Caco-2 (cell line): ENCODE results near the gene ZFHX3. TPM values are rescaled to one million over a fixed set of nuclear protein-coding genes. Genes with fewer than 3 reads are reported as not detected.

Experiments
- BruUV-seq: library from RNA; stranded (reverse); fragments of 400-500 nt; replicated peaks from 2 replicates; lab custom pipeline; 2021; lab: Mats Ljungman, UMichigan
- CTCF ChIA-PET: fragments of 300-600 bp; sonication (Branson Sonifier 250); formaldehyde crosslinking; loops from one replicate; lab custom pipeline; 2022; ENCODE audit warnings: antibody characterized with exemption; lab: Charles Lee
- POLR2A ChIA-PET: fragments of 300-600 bp; sonication (Branson Sonifier 250); formaldehyde crosslinking; loops from one replicate; lab custom pipeline; 2022; ENCODE audit warnings: antibody characterized with exemption; lab: Charles Lee
- DNase-seq, 2 experiments: peaks; one replicate each; pipeline versions ENCODE4 v3.0.0 to v3.0.0-alpha.2; 2020 to 2022
- H3K27me3 ChIP-seq: replicated peaks from 2 replicates; pipeline ENCODE4 v1.6.0; 2011; ENCODE audit warnings: low read length; ENCODE audit not compliant: control insufficient read depth, insufficient read depth
- H3K36me3 ChIP-seq: 2 replicates; pipeline ENCODE4 v1.5.1; 2011; ENCODE audit warnings: low read length; ENCODE audit not compliant: control insufficient read depth, insufficient read depth
- H3K4me1 ChIP-seq: fragments of 250-450 bp; sonication (Bioruptor Pico); 2 replicates; pipeline ENCODE4 v1.5.1; 2020; ENCODE audit warnings: mild to moderate bottlenecking
- H3K4me3 ChIP-seq: 2 replicates; pipeline ENCODE4 v1.5.1; 2011; ENCODE audit warnings: low read depth, mild to moderate bottlenecking, control low read depth, low read length
- H3K9me3 ChIP-seq: fragments of 250-450 bp; sonication (Bioruptor Pico); 2 replicates; pipeline ENCODE4 v1.5.1; 2020; ENCODE audit warnings: mild to moderate bottlenecking, moderate library complexity
- H3K27ac Mint-ChIP-seq: one replicate; pipeline ENCODE4 v1.8.0; 2022; ENCODE audit warnings: mixed read lengths; ENCODE audit not compliant: unreplicated experiment
- H3K27me3 Mint-ChIP-seq: one replicate; pipeline ENCODE4 v1.8.0; 2022; ENCODE audit warnings: mixed read lengths; ENCODE audit not compliant: insufficient read depth, unreplicated experiment
- H3K36me3 Mint-ChIP-seq: one replicate; pipeline ENCODE4 v1.8.0; 2022; ENCODE audit warnings: mild to moderate bottlenecking, mixed read lengths; ENCODE audit not compliant: insufficient read depth, unreplicated experiment
- H3K4me1 Mint-ChIP-seq: one replicate; pipeline ENCODE4 v1.8.0; 2022; ENCODE audit warnings: low read depth, mixed read lengths; ENCODE audit not compliant: unreplicated experiment
- H3K4me3 Mint-ChIP-seq: one replicate; pipeline ENCODE4 v1.8.0; 2022; ENCODE audit warnings: mild to moderate bottlenecking, moderate library complexity, mixed read lengths; ENCODE audit not compliant: unreplicated experiment
- H3K9me3 Mint-ChIP-seq: one replicate; pipeline ENCODE4 v1.8.0; 2022; ENCODE audit warnings: mixed read lengths; ENCODE audit not compliant: unreplicated experiment
- intact Hi-C: fragments of 100-400 bp; cut with micrococcal nuclease; formaldehyde crosslinking; loops from one replicate; pipeline ENCODE4 v1.10.0; 2022; ENCODE audit not compliant: unreplicated experiment
- total RNA-seq: library from RNA; stranded (reverse); gene quantifications from 2 replicates; pipeline ENCODE4 v1.2.3, GENCODE V29; 2022
- TF ChIP-seq, protein P1 (sequence below), 2 experiments: fragments of 200-600 bp in 1 of 2; IDR thresholded peaks; 1 replicate in 1 of 2; 2 replicates in 1 of 2; pipeline versions ENCODE4 v1.5.1 to v1.8.0; 2011 to 2022; ENCODE audit warnings: antibody characterized with exemption in 1 of 2, control low read depth in 1 of 2, inconsistent platforms in 1 of 2, low read depth in 1 of 2, low read length in 1 of 2, mild to moderate bottlenecking in 1 of 2, moderate library complexity in 1 of 2; ENCODE audit not compliant: insufficient read depth in 1 of 2, severe bottlenecking in 1 of 2, unreplicated experiment in 1 of 2

ZFHX3 gene
- total RNA-seq, 1 experiment from 2014 or later, result 39.9 TPM

DNA sequence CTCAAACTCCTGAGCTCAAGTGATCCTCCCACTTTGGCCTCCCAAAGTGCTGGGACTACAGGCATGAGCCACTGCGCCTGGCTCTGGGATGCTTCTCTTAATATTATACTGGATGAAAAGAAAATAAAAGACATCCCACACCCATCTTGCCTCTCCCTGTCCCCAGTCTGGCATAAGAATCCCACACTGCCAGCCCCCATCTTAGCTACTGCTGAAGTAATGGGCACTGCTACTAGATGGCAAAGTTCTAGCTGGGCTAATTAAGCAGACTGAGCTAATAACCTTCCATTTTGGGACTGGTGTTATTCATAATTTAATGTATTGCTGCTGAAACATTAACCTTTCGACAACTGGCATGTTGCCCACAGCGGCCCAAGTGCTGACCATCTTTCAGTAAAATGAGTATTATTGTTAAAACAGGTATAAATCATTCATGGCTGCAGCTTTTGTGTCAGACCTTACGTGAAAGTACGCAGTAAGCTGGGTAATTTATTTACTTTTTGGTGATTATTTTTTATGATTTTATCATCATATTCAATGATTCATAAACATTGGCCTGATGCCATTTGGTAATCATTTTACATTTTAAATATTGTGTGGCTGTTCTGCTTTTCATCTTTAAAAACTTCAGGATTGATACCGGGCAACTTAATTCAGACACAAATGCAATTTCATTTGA, 47.4 kb upstream of the ZFHX3 start:
- CTCF ChIA-PET, result interaction anchor here (0.6 kb wide), 1 partner anchor 38 kb away, joined by 3 read pairs; no protein-coding TSS in a partner anchor
- H3K27ac Mint-ChIP-seq, result no peak overlapping the region
- no peaks in the 10 kb centered on the region for H3K27me3 ChIP-seq
- POLR2A ChIA-PET, result no interaction called here
- H3K36me3 ChIP-seq, result no peaks in the 10 kb centered on the region
- no peaks in the 10 kb centered on the region for H3K4me1 Mint-ChIP-seq
- H3K4me3 Mint-ChIP-seq, result no peak overlapping the region
- H3K36me3 Mint-ChIP-seq, result no peaks in the 10 kb centered on the region
- H3K9me3 Mint-ChIP-seq, result no peaks in the 10 kb centered on the region
- DNase-seq, result no peak
- no peaks in the 10 kb centered on the region for H3K27me3 Mint-ChIP-seq
- no TSS peak for BruUV-seq
- H3K9me3 ChIP-seq, result no peaks in the 10 kb centered on the region
- no peak overlapping the region for H3K4me3 ChIP-seq
- no peaks in the 10 kb centered on the region for H3K4me1 ChIP-seq
- TF ChIP-seq, protein P1, sequence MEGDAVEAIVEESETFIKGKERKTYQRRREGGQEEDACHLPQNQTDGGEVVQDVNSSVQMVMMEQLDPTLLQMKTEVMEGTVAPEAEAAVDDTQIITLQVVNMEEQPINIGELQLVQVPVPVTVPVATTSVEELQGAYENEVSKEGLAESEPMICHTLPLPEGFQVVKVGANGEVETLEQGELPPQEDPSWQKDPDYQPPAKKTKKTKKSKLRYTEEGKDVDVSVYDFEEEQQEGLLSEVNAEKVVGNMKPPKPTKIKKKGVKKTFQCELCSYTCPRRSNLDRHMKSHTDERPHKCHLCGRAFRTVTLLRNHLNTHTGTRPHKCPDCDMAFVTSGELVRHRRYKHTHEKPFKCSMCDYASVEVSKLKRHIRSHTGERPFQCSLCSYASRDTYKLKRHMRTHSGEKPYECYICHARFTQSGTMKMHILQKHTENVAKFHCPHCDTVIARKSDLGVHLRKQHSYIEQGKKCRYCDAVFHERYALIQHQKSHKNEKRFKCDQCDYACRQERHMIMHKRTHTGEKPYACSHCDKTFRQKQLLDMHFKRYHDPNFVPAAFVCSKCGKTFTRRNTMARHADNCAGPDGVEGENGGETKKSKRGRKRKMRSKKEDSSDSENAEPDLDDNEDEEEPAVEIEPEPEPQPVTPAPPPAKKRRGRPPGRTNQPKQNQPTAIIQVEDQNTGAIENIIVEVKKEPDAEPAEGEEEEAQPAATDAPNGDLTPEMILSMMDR (IDR thresholded peaks at IDR 0.05; ENCODE audit: insufficient read depth in 1 of 2, low read depth in 1 of 2, low read length in 1 of 2, severe bottlenecking in 1 of 2, unreplicated experiment in 1 of 2), result no peak
- intact Hi-C loops, result no loop called here

DNA sequence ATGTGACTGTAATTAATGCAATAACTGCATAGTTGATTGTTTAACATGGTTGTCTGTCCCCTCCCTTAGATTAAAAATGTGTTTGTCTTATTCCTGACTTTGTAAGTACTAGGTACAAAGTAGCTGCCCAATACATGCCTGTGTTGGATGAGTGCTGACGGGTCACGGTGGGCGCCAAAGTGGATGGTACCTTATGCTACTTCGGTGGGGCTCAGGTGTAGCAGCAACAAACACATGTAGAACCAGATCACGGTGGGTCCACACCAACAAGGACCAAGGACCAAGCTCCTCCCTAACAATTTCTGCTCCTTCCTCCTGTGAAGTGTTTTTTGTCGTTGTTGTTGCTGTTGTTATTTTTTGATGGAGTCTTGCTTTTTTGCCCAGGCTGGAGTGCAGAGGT, 46.4 kb upstream of the ZFHX3 start:
- Mint-ChIP-seq H3K27me3 (no peaks in the 10 kb centered on the region), H3K36me3 (no peaks in the 10 kb centered on the region), H3K9me3 (no peaks in the 10 kb centered on the region), H3K27ac (no peak overlapping the region), H3K4me3 (no peak overlapping the region), H3K4me1 (no peaks in the 10 kb centered on the region)
- no peaks in the 10 kb centered on the region for H3K4me1 ChIP-seq
- no peaks in the 10 kb centered on the region for H3K9me3 ChIP-seq
- BruUV-seq, result no TSS peak
- H3K27me3 ChIP-seq, result no peaks in the 10 kb centered on the region
- intact Hi-C loops, result no loop called here
- CTCF ChIA-PET, result no interaction called here
- H3K4me3 ChIP-seq, result no peak overlapping the region
- POLR2A ChIA-PET, result no interaction called here
- no peak for DNase-seq
- TF ChIP-seq, protein P1 (IDR thresholded peaks at IDR 0.05; ENCODE audit: insufficient read depth in 1 of 2, low read depth in 1 of 2, low read length in 1 of 2, severe bottlenecking in 1 of 2, unreplicated experiment in 1 of 2), result no peak
- no peaks in the 10 kb centered on the region for H3K36me3 ChIP-seq

DNA sequence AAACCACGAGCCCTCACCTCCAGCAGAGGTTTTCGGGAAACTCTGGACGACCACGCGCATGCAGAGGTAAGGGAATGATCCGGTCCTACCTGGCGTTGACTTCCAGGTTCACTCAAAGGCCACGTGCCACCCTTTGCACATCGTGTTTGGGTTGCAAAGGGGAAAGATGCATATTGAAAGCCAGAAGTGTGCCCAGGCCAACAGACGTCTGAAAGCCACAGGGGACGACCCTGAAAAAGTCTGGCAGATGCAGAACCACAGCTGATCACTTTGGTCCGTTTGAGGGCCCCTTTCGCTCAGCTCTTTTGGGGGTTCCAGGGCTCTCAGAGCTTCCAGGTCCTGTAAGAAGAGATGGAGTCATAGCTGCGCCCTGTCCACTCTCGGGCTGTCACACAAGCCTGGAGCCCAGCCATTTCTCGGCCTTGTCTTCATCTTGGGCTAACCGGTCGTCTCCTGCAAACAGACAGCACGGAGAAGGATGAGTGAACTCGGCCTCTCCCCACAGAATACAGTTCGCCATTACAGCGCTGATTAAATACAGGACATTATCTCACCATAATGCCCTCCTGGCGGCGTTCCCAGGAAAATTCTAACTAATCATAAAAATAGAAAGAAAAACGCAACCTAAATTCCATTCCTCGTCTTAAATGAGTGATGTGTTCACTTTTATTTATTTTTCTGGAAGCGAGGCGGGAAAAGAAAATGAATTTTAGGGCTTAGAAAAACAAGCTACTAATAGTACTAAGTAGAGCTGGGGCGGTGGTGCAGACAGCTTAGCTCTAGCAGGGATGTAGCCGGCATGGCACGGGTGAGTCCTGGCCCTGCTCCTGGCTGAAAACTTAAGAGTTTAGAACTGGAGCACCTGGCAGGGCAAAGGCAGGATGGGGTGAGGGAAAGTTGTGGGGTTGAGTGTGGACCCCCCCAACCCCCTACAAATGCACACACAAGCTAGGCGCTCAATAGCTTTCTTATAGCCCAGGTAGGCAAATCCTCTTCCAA, 45.5 kb upstream of the ZFHX3 start:
- no peak overlapping the region for H3K4me3 ChIP-seq
- ChIA-PET CTCF (no interaction called here), POLR2A (no interaction called here)
- DNase-seq, result no peak
- intact Hi-C loops, result no loop called here
- no peaks in the 10 kb centered on the region for H3K27me3 ChIP-seq
- H3K27me3 Mint-ChIP-seq, result no peaks in the 10 kb centered on the region
- H3K27ac Mint-ChIP-seq, result no peak overlapping the region
- H3K4me3 Mint-ChIP-seq, result no peak overlapping the region
- H3K36me3 Mint-ChIP-seq, result no peaks in the 10 kb centered on the region
- H3K9me3 Mint-ChIP-seq, result no peaks in the 10 kb centered on the region
- no TSS peak for BruUV-seq
- H3K4me1 Mint-ChIP-seq, result no peaks in the 10 kb centered on the region
- TF ChIP-seq, protein P1 (IDR thresholded peaks at IDR 0.05; ENCODE audit: insufficient read depth in 1 of 2, low read depth in 1 of 2, low read length in 1 of 2, severe bottlenecking in 1 of 2, unreplicated experiment in 1 of 2), result no peak
- H3K4me1 ChIP-seq, result no peaks in the 10 kb centered on the region
- no peaks in the 10 kb centered on the region for H3K36me3 ChIP-seq
- no peaks in the 10 kb centered on the region for H3K9me3 ChIP-seq
